CD4-positive, CD25-positive, alpha-beta regulatory T cell (primary cell): Measurements from ENCODE around the gene EOLA1. TPM values are rescaled to one million over a fixed set of nuclear protein-coding genes. Genes with fewer than 3 reads are reported as not detected.

Source experiments
- ATAC-seq, 2 donors: fragments of 150-1000 bp; cut with Tn5 transposase; one replicate each; pipeline ENCODE4 v1.10.0; 2021; ENCODE audit warnings: low read depth in 2 of 2, moderate number of reproducible peaks in 2 of 2, moderate library complexity in 1 of 2
- DNase-seq, 3 donors: peaks; one replicate each; pipeline versions ENCODE4 v3.0.0 to v3.0.0-alpha.2; 2012 to 2022; ENCODE audit warnings: mixed read lengths in 1 of 3
- H3K27ac ChIP-seq: one replicate; pipeline ENCODE4 v1.7.0; 2013; ENCODE audit warnings: mild to moderate bottlenecking, low read length; ENCODE audit not compliant: insufficient read depth, poor library complexity, severe bottlenecking
- H3K27me3 ChIP-seq: one replicate; pipeline ENCODE4 v1.7.0; 2013; ENCODE audit warnings: low read length; ENCODE audit not compliant: control insufficient read depth, insufficient read depth
- H3K36me3 ChIP-seq: one replicate; pipeline ENCODE4 v1.7.0; 2013; ENCODE audit warnings: mild to moderate bottlenecking, low read length, moderate library complexity; ENCODE audit not compliant: control insufficient read depth, insufficient read depth
- H3K4me1 ChIP-seq: 2 replicates; pipeline ENCODE4 v1.7.0; 2013; ENCODE audit warnings: mild to moderate bottlenecking, low read length; ENCODE audit not compliant: insufficient read depth, control insufficient read depth, poor library complexity, severe bottlenecking
- H3K4me3 ChIP-seq: one replicate; pipeline ENCODE4 v1.7.0; 2013; ENCODE audit warnings: low read depth, mild to moderate bottlenecking, low read length, moderate library complexity
- H3K9me3 ChIP-seq, 2 experiments: 1 replicate in 1 of 2; 2 replicates in 1 of 2; pipeline ENCODE4 v1.7.0; 2013; ENCODE audit warnings: low read length in 2 of 2, mild to moderate bottlenecking in 1 of 2, moderate library complexity in 1 of 2; ENCODE audit not compliant: control insufficient read depth in 2 of 2
- H3K27ac Mint-ChIP-seq, 3 donors: one replicate each; pipeline ENCODE4 v1.8.0; 2020 to 2022; ENCODE audit warnings: mild to moderate bottlenecking in 3 of 3, mixed read lengths in 3 of 3, moderate library complexity in 2 of 3
- H3K27me3 Mint-ChIP-seq: one replicate; pipeline ENCODE4 v1.8.0; 2022; ENCODE audit warnings: mild to moderate bottlenecking, mixed read lengths
- H3K36me3 Mint-ChIP-seq: one replicate; pipeline ENCODE4 v1.8.0; 2020; ENCODE audit warnings: mixed read lengths
- H3K4me1 Mint-ChIP-seq, 4 donors: one replicate each; pipeline ENCODE4 v1.8.0; 2020 to 2022; ENCODE audit warnings: mixed read lengths in 4 of 4, mild to moderate bottlenecking in 1 of 4
- H3K4me3 Mint-ChIP-seq, 4 donors: one replicate each; pipeline ENCODE4 v1.8.0; 2020 to 2022; ENCODE audit warnings: mild to moderate bottlenecking in 4 of 4, mixed read lengths in 4 of 4, moderate library complexity in 3 of 4
- H3K9me3 Mint-ChIP-seq, 7 donors: one replicate each; pipeline ENCODE4 v1.8.0; 2020 to 2022; ENCODE audit warnings: mixed read lengths in 7 of 7, mild to moderate bottlenecking in 3 of 7, moderate library complexity in 2 of 7
- polyA plus RNA-seq, 4 donors: library from polyadenylated mRNA; unstranded; fragments of 300-500 nt; fragmentation: Illumina TruSeq; gene quantifications; one replicate each; pipeline ENCODE4 v1.2.3, GENCODE V29; 2021
- total RNA-seq: library from RNA; stranded (reverse); gene quantifications from one replicate; pipeline ENCODE4 v1.2.3, GENCODE V29; 2022

The EOLA1 gene
- total and polyA plus RNA-seq, 5 donors from 2014 or later: 25.6 to 81.3 (median 35.7) TPM

GRCh38 chrX:149506349-149506748 is 34.5 kb upstream of the EOLA1 start:
- no peak overlapping the region for H3K4me3 Mint-ChIP-seq
- peaks cover 13% of the 10 kb centered on the region for H3K36me3 ChIP-seq
- peaks cover 7 to 30% (median 12%) of the 10 kb centered on the region in 4 donors for H3K4me1 Mint-ChIP-seq
- ATAC-seq: no peak
- peaks cover 0 to 1% (median 0%) of the 10 kb centered on the region in 7 donors for H3K9me3 Mint-ChIP-seq
- DNase-seq: no peak
- H3K36me3 Mint-ChIP-seq: peaks cover 4% of the 10 kb centered on the region
- H3K4me3 ChIP-seq: no peak overlapping the region
- H3K4me1 ChIP-seq: peaks cover 24% of the 10 kb centered on the region
- peak overlapping the region in 2 of 3 donors; percentile 94 for H3K27ac Mint-ChIP-seq
- no peaks in the 10 kb centered on the region for H3K27me3 Mint-ChIP-seq
- no peaks in the 10 kb centered on the region for H3K9me3 ChIP-seq
- no peaks in the 10 kb centered on the region for H3K27me3 ChIP-seq
- H3K27ac ChIP-seq: peak overlapping the region; percentile 94

GRCh38 chrX:149508467-149508866 is 32.3 kb upstream of the EOLA1 start:
- H3K4me3 ChIP-seq: no peak overlapping the region
- ATAC-seq: no peak
- H3K4me1 ChIP-seq: peaks cover 13% of the 10 kb centered on the region
- Mint-ChIP-seq H3K36me3 (no peaks in the 10 kb centered on the region), H3K4me1 (peaks cover 5 to 20% (median 10%) of the 10 kb centered on the region in 4 donors), H3K4me3 (no peak overlapping the region), H3K27me3 (no peaks in the 10 kb centered on the region), H3K27ac (no peak overlapping the region), H3K9me3 (peaks cover 0 to 1% (median 0%) of the 10 kb centered on the region in 7 donors)
- no peaks in the 10 kb centered on the region for H3K9me3 ChIP-seq
- no peaks in the 10 kb centered on the region for H3K36me3 ChIP-seq
- no peak overlapping the region for H3K27ac ChIP-seq
- no peak for DNase-seq
- H3K27me3 ChIP-seq: no peaks in the 10 kb centered on the region

GRCh38 chrX:149510386-149510785 is 30.4 kb upstream of the EOLA1 start:
- no peak overlapping the region for H3K27ac Mint-ChIP-seq

GRCh38 chrX:149511081-149511480 is 29.7 kb upstream of the EOLA1 start:
- Histone ChIP-seq H3K27me3 (no peaks in the 10 kb centered on the region), H3K36me3 (no peaks in the 10 kb centered on the region), H3K4me1 (peaks cover 7% of the 10 kb centered on the region), H3K9me3 (no peaks in the 10 kb centered on the region), H3K27ac (no peak overlapping the region), H3K4me3 (no peak overlapping the region)
- H3K9me3 Mint-ChIP-seq: no peaks in the 10 kb centered on the region
- H3K4me1 Mint-ChIP-seq: peaks cover 3 to 10% (median 6%) of the 10 kb centered on the region in 4 donors
- H3K27ac Mint-ChIP-seq: peak overlapping the region in 1 of 3 donors; percentile 20
- peak overlapping the region in 1 of 4 donors; percentile 22 for H3K4me3 Mint-ChIP-seq
- H3K36me3 Mint-ChIP-seq: no peaks in the 10 kb centered on the region
- H3K27me3 Mint-ChIP-seq: no peaks in the 10 kb centered on the region
- DNase-seq (no peak), ATAC-seq (no peak)

More at GRCh38 chrX:149510386-149510785, 30.4 kb upstream of the EOLA1 start:
- no peaks in the 10 kb centered on the region for H3K36me3 Mint-ChIP-seq
- ATAC-seq (no peak), DNase-seq (peak in 1 of 3 donors; percentile 39)
- Histone ChIP-seq H3K27me3 (no peaks in the 10 kb centered on the region), H3K27ac (no peak overlapping the region), H3K4me3 (no peak overlapping the region), H3K4me1 (peaks cover 14% of the 10 kb centered on the region), H3K9me3 (no peaks in the 10 kb centered on the region), H3K36me3 (no peaks in the 10 kb centered on the region)
- H3K4me1 Mint-ChIP-seq: peaks cover 4 to 12% (median 10%) of the 10 kb centered on the region in 4 donors
- H3K4me3 Mint-ChIP-seq: peak overlapping the region in 1 of 4 donors; percentile 22
- H3K27me3 Mint-ChIP-seq: no peaks in the 10 kb centered on the region
- no peaks in the 10 kb centered on the region for H3K9me3 Mint-ChIP-seq

GRCh38 chrX:149512225-149512885 is 28.5 kb upstream of the EOLA1 start:
- H3K27me3 ChIP-seq: no peaks in the 10 kb centered on the region
- peaks cover 6 to 12% (median 10%) of the 10 kb centered on the region in 4 donors for H3K4me1 Mint-ChIP-seq
- H3K9me3 ChIP-seq: no peaks in the 10 kb centered on the region
- no peak overlapping the region for H3K4me3 ChIP-seq
- no peak overlapping the region for H3K4me3 Mint-ChIP-seq
- H3K9me3 Mint-ChIP-seq: no peaks in the 10 kb centered on the region
- H3K4me1 ChIP-seq: peaks cover 7% of the 10 kb centered on the region
- ATAC-seq (peak; percentile 77 to 81), DNase-seq (peak; percentile 49 to 69 (median 53))
- no peaks in the 10 kb centered on the region for H3K27me3 Mint-ChIP-seq
- peak overlapping the region; percentile 33 for H3K27ac ChIP-seq
- no peaks in the 10 kb centered on the region for H3K36me3 ChIP-seq
- peak overlapping the region in 1 of 3 donors; percentile 82 for H3K27ac Mint-ChIP-seq
- H3K36me3 Mint-ChIP-seq: no peaks in the 10 kb centered on the region

GRCh38 chrX:149513825-149514428 is 26.9 kb upstream of the EOLA1 start:
- H3K4me3 ChIP-seq: no peak overlapping the region
- H3K9me3 ChIP-seq: no peaks in the 10 kb centered on the region
- Mint-ChIP-seq H3K9me3 (no peaks in the 10 kb centered on the region), H3K4me1 (peaks cover 6 to 20% (median 14%) of the 10 kb centered on the region in 4 donors), H3K27me3 (no peaks in the 10 kb centered on the region), H3K36me3 (no peaks in the 10 kb centered on the region), H3K4me3 (peak overlapping the region in 1 of 4 donors; percentile 3), H3K27ac (peak overlapping the region in 1 of 3 donors; percentile 17)
- no peaks in the 10 kb centered on the region for H3K27me3 ChIP-seq
- DNase-seq (no peak), ATAC-seq (no peak)
- H3K4me1 ChIP-seq: peaks cover 7% of the 10 kb centered on the region
- H3K27ac ChIP-seq: no peak overlapping the region
- H3K36me3 ChIP-seq: no peaks in the 10 kb centered on the region

GRCh38 chrX:149515954-149516602 is 24.7 kb upstream of the EOLA1 start:
- Histone ChIP-seq H3K4me1 (peaks cover 15% of the 10 kb centered on the region), H3K36me3 (no peaks in the 10 kb centered on the region), H3K27ac (no peak overlapping the region), H3K9me3 (no peaks in the 10 kb centered on the region), H3K4me3 (peak overlapping the region; percentile 13), H3K27me3 (no peaks in the 10 kb centered on the region)
- no peaks in the 10 kb centered on the region for H3K9me3 Mint-ChIP-seq
- ATAC-seq (no peak), DNase-seq (no peak)
- peak overlapping the region in 1 of 4 donors; percentile 57 for H3K4me3 Mint-ChIP-seq
- H3K27me3 Mint-ChIP-seq: no peaks in the 10 kb centered on the region
- H3K4me1 Mint-ChIP-seq: peaks cover 11 to 36% (median 23%) of the 10 kb centered on the region in 4 donors
- no peaks in the 10 kb centered on the region for H3K36me3 Mint-ChIP-seq
- peak overlapping the region in 2 of 3 donors; percentile 7 to 57 for H3K27ac Mint-ChIP-seq
